Endodermal cell (in vitro differentiated cells): ENCODE results near the gene IL1RL1. TPM values are rescaled to one million over a fixed set of nuclear protein-coding genes. Genes with fewer than 3 reads are reported as not detected.

ENCODE experiments used
- DNase-seq: peaks from one replicate; pipeline ENCODE4 v3.0.0-alpha.2; 2017
- H3K27ac ChIP-seq: 2 replicates; pipeline ENCODE4 v1.5.1; 2013; ENCODE audit warnings: mild to moderate bottlenecking, low read depth, low read length, moderate library complexity
- H3K27me3 ChIP-seq: 2 replicates; pipeline ENCODE4 v1.6.1; 2013; ENCODE audit warnings: mild to moderate bottlenecking, low read length, moderate library complexity; ENCODE audit not compliant: insufficient read depth, control insufficient read depth, poor library complexity, severe bottlenecking
- H3K36me3 ChIP-seq: 2 replicates; pipeline ENCODE4 v1.7.0; 2013; ENCODE audit warnings: mild to moderate bottlenecking, low read length, moderate library complexity; ENCODE audit not compliant: control insufficient read depth, insufficient read depth
- H3K4me1 ChIP-seq: one replicate; pipeline ENCODE4 v1.7.0; 2013; ENCODE audit warnings: low read length; ENCODE audit not compliant: control insufficient read depth, insufficient read depth
- H3K4me3 ChIP-seq: 2 replicates; pipeline ENCODE4 v1.5.1; 2013; ENCODE audit warnings: mild to moderate bottlenecking, low read length, moderate library complexity
- H3K9ac ChIP-seq: 2 replicates; pipeline ENCODE4 v1.6.1; 2013; ENCODE audit warnings: mild to moderate bottlenecking, low read length, moderate library complexity; ENCODE audit not compliant: poor library complexity, severe bottlenecking; ENCODE audit errors: extremely low read depth
- H3K9me3 ChIP-seq: 2 replicates; pipeline ENCODE4 v1.6.1; 2013; ENCODE audit warnings: mild to moderate bottlenecking, low read length, moderate library complexity; ENCODE audit not compliant: control insufficient read depth
- H3K27ac Mint-ChIP-seq: 2 replicates; pipeline ENCODE4 v1.8.0; 2020; ENCODE audit warnings: mixed read lengths
- H3K27me3 Mint-ChIP-seq: 2 replicates; pipeline ENCODE4 v1.8.0; 2021; ENCODE audit warnings: mild to moderate bottlenecking, mixed read lengths; ENCODE audit not compliant: insufficient read depth
- H3K36me3 Mint-ChIP-seq: 2 replicates; pipeline ENCODE4 v1.8.0; 2020; ENCODE audit warnings: low read depth, mixed read lengths
- H3K4me1 Mint-ChIP-seq: 2 replicates; pipeline ENCODE4 v1.8.0; 2020; ENCODE audit warnings: mixed read lengths
- H3K4me3 Mint-ChIP-seq: 2 replicates; pipeline ENCODE4 v1.8.0; 2020; ENCODE audit warnings: mild to moderate bottlenecking, moderate library complexity, mixed read lengths
- H3K9me3 Mint-ChIP-seq: 2 replicates; pipeline ENCODE4 v1.8.0; 2020; ENCODE audit warnings: mild to moderate bottlenecking, mixed read lengths
- CTCF ChIP-seq: fragments of 200-600 bp; sonication (generic); conservative IDR thresholded peaks from 2 replicates; pipeline ENCODE4 v1.5.0; 2021; ENCODE audit warnings: antibody characterized with exemption, mild to moderate bottlenecking
- total RNA-seq, 2 donors: library from RNA; stranded (reverse); fragmentation: NEBNext Ultra II Directional in 1 of 2; extraction: Animal tissue kit (Norgen Biotek cat#: 25700) in 1 of 2; gene quantifications; 2 replicates in 1 of 2; 3 replicates in 1 of 2; pipeline ENCODE4 v1.2.1, GENCODE V29; 2021

The IL1RL1 gene
- total RNA-seq, 2 donors from 2014 or later, result 0.75 to 0.84 TPM

- Histone ChIP-seq H3K9me3 (no peaks in the 10 kb centered on the region), H3K4me3 (no peak overlapping the region), H3K27ac (no peak overlapping the region), H3K4me1 (no peaks in the 10 kb centered on the region), H3K36me3 (no peaks in the 10 kb centered on the region), H3K27me3 (no peaks in the 10 kb centered on the region), H3K9ac (no peak overlapping the region)
- no peak overlapping the region for H3K4me3 Mint-ChIP-seq
- no peaks in the 10 kb centered on the region for H3K9me3 Mint-ChIP-seq
- H3K27ac Mint-ChIP-seq, result no peak overlapping the region
- no peak for DNase-seq
- H3K36me3 Mint-ChIP-seq, result no peaks in the 10 kb centered on the region
- no peak for TF ChIP-seq CTCF
- H3K4me1 Mint-ChIP-seq, result no peaks in the 10 kb centered on the region
- no peaks in the 10 kb centered on the region for H3K27me3 Mint-ChIP-seq
These were observed 90.1 kb downstream of the IL1RL1 start for GRCh38 chr2:102401456-102401855.

Other genes starting within 250 kb of the IL1RL1 start
- gene IL1R1, start 168.8 kb upstream of the IL1RL1 start, total RNA-seq, result 1 to 10 TPM; 3.0 to 4.1 TPM
- under 1 TPM; 0.38 to 0.44 TPM for gene IL1RL2, start 124.5 kb upstream of the IL1RL1 start, total RNA-seq
- 1 to 10 TPM; 2.2 to 2.4 TPM for gene IL18R1, start 44.2 kb downstream of the IL1RL1 start, total RNA-seq
- gene IL18RAP, start 111.6 kb downstream of the IL1RL1 start, total RNA-seq, result under 1 TPM in 1 of 2 donors, not detected in 1; 0.11 TPM
- gene SLC9A4, start 161.7 kb downstream of the IL1RL1 start, total RNA-seq, result under 1 TPM in 1 of 2 donors, not detected in 1; 0.07 TPM